ENCODE results near the gene CDH23. TPM values are rescaled to one million over a fixed set of nuclear protein-coding genes. Genes with fewer than 3 reads are reported as not detected.

Gene CDH23
- polyA plus RNA-seq, 2 donors: 1.6 to 3.2 TPM

DNA sequence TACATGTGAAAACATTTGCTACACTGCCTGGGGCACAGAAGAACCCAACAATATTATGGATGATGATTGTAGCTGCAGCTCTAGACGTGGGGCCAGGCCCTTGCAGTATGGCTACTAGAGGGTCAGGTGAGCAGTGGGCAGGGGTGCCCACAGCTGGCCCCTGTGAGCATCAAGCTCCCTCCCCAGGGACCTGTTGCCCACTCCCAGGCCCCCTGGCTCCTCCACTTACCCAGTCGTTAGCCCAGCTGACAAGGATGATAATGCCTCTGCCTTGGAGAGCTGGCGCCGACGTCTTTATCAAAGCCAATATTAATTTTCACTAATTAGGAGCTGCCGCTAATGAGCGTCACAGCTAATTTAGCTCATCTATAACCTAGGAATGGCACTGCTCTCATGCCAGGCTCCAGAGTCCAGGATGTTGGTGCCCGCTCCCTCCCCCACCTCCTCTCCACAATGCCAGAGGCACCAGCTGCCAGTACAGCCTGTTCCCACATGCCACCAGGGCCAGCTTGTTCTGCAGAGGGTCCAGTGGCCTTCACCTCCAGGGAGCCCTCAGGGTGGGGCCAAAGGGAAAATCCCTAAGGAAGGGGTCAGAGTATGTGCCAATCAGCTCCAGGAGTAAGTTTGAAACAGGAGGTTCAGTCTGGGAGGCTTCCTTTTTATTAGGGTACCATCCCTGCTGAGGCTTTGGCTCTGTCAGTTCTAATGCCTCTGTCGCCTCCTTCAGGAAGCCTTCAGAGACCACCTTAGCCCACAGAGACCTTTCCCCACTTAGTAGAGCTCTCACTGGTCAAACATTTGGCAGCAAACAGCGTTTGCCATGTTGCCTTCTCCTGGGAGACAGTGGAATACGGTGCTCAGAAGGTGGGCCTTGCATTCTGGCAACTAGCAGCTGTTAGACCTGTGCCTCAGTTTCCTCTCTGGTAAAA, 77.2 kb downstream of the CDH23 start:
- peaks cover 0 to 6% of the 10 kb centered on the region in 2 donors for H3K4me1 ChIP-seq (ENCODE audit: control insufficient read depth in 2 of 2, insufficient read depth in 2 of 2, low read length in 1 of 2)
- peaks cover 0 to 2% of the 10 kb centered on the region in 2 donors for H3K9me3 ChIP-seq (ENCODE audit: control insufficient read depth in 2 of 2, insufficient read depth in 1 of 2, low read depth in 1 of 2, low read length in 1 of 2)
- no peaks in the 10 kb centered on the region for H3K36me3 ChIP-seq (ENCODE audit: control insufficient read depth in 2 of 2, insufficient read depth in 2 of 2, low read length in 1 of 2)
- WGBS, 2 donors: 79 to 90% methylated on average over 11 of the region's 11 CpGs
- H3K27ac ChIP-seq (ENCODE audit: low read depth in 2 of 2, low read length in 1 of 2): no peak overlapping the region
- no peaks in the 10 kb centered on the region for H3K27me3 ChIP-seq (ENCODE audit: control insufficient read depth in 1 of 2, insufficient read depth in 2 of 2, low read length in 2 of 2)
- H3K4me3 ChIP-seq (ENCODE audit: low read depth in 1 of 2, low read length in 2 of 2): no peak overlapping the region

DNA sequence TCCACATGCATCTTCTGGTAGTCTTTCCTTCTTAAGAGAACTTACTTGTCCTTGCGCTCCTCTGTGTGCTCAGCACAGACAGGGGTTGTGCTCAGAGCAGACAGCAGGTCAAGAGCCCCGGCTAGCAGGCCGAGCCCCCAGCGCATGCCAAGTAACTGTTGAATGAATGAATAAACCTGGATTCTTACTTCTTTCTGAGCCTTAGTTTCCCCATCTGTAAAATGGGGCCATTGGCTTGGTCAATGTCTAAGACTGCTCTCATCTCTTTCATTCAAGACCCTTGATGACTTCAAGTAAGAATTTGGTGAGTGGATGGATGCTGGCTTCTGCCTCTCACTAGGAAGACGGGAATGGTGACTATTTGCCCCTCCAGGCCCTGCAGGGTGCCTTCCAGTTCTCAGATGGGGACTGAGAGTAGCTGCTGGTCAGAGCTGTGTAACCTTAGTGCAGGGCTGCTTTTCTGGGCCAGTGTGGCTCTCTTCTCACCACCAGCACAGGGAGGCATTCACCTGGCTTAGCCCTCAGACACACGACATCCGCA, 78.1 kb downstream of the CDH23 start:
- H3K27me3 ChIP-seq (ENCODE audit: control insufficient read depth in 1 of 2, insufficient read depth in 2 of 2, low read length in 2 of 2): no peaks in the 10 kb centered on the region
- 87 to 88% methylated on average over 7 of the region's 7 CpGs for WGBS, 2 donors
- H3K9me3 ChIP-seq (ENCODE audit: control insufficient read depth in 2 of 2, insufficient read depth in 1 of 2, low read depth in 1 of 2, low read length in 1 of 2): peaks cover 0 to 2% of the 10 kb centered on the region in 2 donors
- H3K27ac ChIP-seq (ENCODE audit: low read depth in 2 of 2, low read length in 1 of 2): no peak overlapping the region
- H3K36me3 ChIP-seq (ENCODE audit: control insufficient read depth in 2 of 2, insufficient read depth in 2 of 2, low read length in 1 of 2): no peaks in the 10 kb centered on the region
- no peak overlapping the region for H3K4me3 ChIP-seq (ENCODE audit: low read depth in 1 of 2, low read length in 2 of 2)
- H3K4me1 ChIP-seq (ENCODE audit: control insufficient read depth in 2 of 2, insufficient read depth in 2 of 2, low read length in 1 of 2): peaks cover 0 to 6% of the 10 kb centered on the region in 2 donors

GRCh38 chr10:71475243-71475871, 78.6 kb downstream of the CDH23 start:
- Histone ChIP-seq H3K36me3 (ENCODE audit: control insufficient read depth in 2 of 2, insufficient read depth in 2 of 2, low read length in 1 of 2) (no peaks in the 10 kb centered on the region), H3K27me3 (ENCODE audit: control insufficient read depth in 1 of 2, insufficient read depth in 2 of 2, low read length in 2 of 2) (no peaks in the 10 kb centered on the region)

GRCh38 chr10:71476228-71477011, 79.7 kb downstream of the CDH23 start:
- H3K36me3 ChIP-seq (ENCODE audit: control insufficient read depth in 2 of 2, insufficient read depth in 2 of 2, low read length in 1 of 2): no peaks in the 10 kb centered on the region
- no peaks in the 10 kb centered on the region for H3K27me3 ChIP-seq (ENCODE audit: control insufficient read depth in 1 of 2, insufficient read depth in 2 of 2, low read length in 2 of 2)
- H3K4me3 ChIP-seq (ENCODE audit: low read depth in 1 of 2, low read length in 2 of 2): no peak overlapping the region
- WGBS, 2 donors: 49 to 52% methylated on average over 9 of the region's 9 CpGs
- H3K9me3 ChIP-seq (ENCODE audit: control insufficient read depth in 2 of 2, insufficient read depth in 1 of 2, low read depth in 1 of 2, low read length in 1 of 2): peaks cover 0 to 2% of the 10 kb centered on the region in 2 donors
- H3K4me1 ChIP-seq (ENCODE audit: control insufficient read depth in 2 of 2, insufficient read depth in 2 of 2, low read length in 1 of 2): peaks cover 0 to 6% of the 10 kb centered on the region in 2 donors
- H3K27ac ChIP-seq (ENCODE audit: low read depth in 2 of 2, low read length in 1 of 2): no peak overlapping the region

More at GRCh38 chr10:71475243-71475871, 78.6 kb downstream of the CDH23 start:
- Histone ChIP-seq H3K9me3 (ENCODE audit: control insufficient read depth in 2 of 2, insufficient read depth in 1 of 2, low read depth in 1 of 2, low read length in 1 of 2) (peaks cover 0 to 2% of the 10 kb centered on the region in 2 donors), H3K4me3 (ENCODE audit: low read depth in 1 of 2, low read length in 2 of 2) (no peak overlapping the region), H3K4me1 (ENCODE audit: control insufficient read depth in 2 of 2, insufficient read depth in 2 of 2, low read length in 1 of 2) (peaks cover 0 to 6% of the 10 kb centered on the region in 2 donors), H3K27ac (ENCODE audit: low read depth in 2 of 2, low read length in 1 of 2) (no peak overlapping the region)
- WGBS, 2 donors: 60 to 70% methylated on average over 13 of the region's 13 CpGs

GRCh38 chr10:71478173-71478572, 81.5 kb downstream of the CDH23 start:
- 72 to 77% methylated on average over 3 of the region's 3 CpGs for WGBS, 2 donors
- no peaks in the 10 kb centered on the region for H3K27me3 ChIP-seq (ENCODE audit: control insufficient read depth in 1 of 2, insufficient read depth in 2 of 2, low read length in 2 of 2)

DNA sequence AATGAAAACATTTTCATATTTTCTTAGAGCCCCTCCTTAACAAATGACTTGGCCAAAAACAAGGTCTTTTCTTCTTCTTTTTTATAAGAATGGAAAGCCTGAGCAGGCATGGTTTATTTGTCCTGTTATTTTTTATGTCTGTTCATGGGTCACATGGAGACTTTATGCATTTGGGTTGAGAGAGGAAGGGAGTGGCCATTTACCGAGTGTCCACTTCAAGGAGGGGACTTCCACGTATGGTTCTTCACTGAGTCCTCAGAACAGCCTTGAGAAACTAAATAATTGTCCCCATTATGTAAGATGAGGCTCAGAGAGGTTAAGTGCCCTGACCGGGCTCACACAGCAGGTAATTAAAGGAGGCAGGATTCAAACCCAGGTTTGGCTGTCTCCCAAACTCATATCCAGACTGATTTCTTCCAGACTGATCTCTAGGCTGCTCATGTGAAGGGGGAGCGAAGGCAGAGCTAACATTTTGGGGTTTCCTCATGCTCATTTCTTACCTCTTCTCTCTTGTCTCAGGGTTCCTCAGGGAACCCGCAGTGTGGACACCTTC, 82.2 kb downstream of the CDH23 start:
- Histone ChIP-seq H3K36me3 (ENCODE audit: control insufficient read depth in 2 of 2, insufficient read depth in 2 of 2, low read length in 1 of 2) (no peaks in the 10 kb centered on the region), H3K27me3 (ENCODE audit: control insufficient read depth in 1 of 2, insufficient read depth in 2 of 2, low read length in 2 of 2) (no peaks in the 10 kb centered on the region), H3K9me3 (ENCODE audit: control insufficient read depth in 2 of 2, insufficient read depth in 1 of 2, low read depth in 1 of 2, low read length in 1 of 2) (peaks cover 0 to 2% of the 10 kb centered on the region in 2 donors), H3K4me1 (ENCODE audit: control insufficient read depth in 2 of 2, insufficient read depth in 2 of 2, low read length in 1 of 2) (peaks cover 0 to 4% of the 10 kb centered on the region in 2 donors), H3K27ac (ENCODE audit: low read depth in 2 of 2, low read length in 1 of 2) (no peak overlapping the region), H3K4me3 (ENCODE audit: low read depth in 1 of 2, low read length in 2 of 2) (no peak overlapping the region)
- WGBS, 2 donors: 82 to 89% methylated on average over 5 of the region's 5 CpGs

More at GRCh38 chr10:71478173-71478572, 81.5 kb downstream of the CDH23 start:
- no peaks in the 10 kb centered on the region for H3K36me3 ChIP-seq (ENCODE audit: control insufficient read depth in 2 of 2, insufficient read depth in 2 of 2, low read length in 1 of 2)
- H3K4me3 ChIP-seq (ENCODE audit: low read depth in 1 of 2, low read length in 2 of 2): no peak overlapping the region
- H3K27ac ChIP-seq (ENCODE audit: low read depth in 2 of 2, low read length in 1 of 2): no peak overlapping the region
- H3K9me3 ChIP-seq (ENCODE audit: control insufficient read depth in 2 of 2, insufficient read depth in 1 of 2, low read depth in 1 of 2, low read length in 1 of 2): peaks cover 0 to 2% of the 10 kb centered on the region in 2 donors
- peaks cover 0 to 4% of the 10 kb centered on the region in 2 donors for H3K4me1 ChIP-seq (ENCODE audit: control insufficient read depth in 2 of 2, insufficient read depth in 2 of 2, low read length in 1 of 2)

DNA sequence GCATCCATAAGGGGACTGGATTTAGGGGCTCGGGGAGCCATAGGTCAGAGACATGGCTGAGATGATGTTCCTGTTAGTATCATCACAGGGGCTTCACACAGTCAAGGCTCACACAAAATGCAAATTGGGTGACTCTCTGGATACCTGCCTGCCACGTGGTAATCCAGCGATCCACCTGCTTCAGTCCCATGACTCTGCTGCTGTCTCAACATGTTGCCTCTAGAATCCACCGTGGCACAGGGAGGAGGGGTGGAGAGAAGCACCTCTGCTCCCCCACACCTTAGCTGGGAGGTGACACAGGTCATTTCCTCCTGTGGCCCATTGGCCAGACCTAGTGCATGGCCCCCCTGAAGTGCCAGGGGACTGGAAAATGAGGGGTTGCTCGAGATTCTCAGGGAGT, 83.1 kb downstream of the CDH23 start:
- Histone ChIP-seq H3K27me3 (ENCODE audit: control insufficient read depth in 1 of 2, insufficient read depth in 2 of 2, low read length in 2 of 2) (no peaks in the 10 kb centered on the region), H3K4me1 (ENCODE audit: control insufficient read depth in 2 of 2, insufficient read depth in 2 of 2, low read length in 1 of 2) (peaks cover 0 to 4% of the 10 kb centered on the region in 2 donors), H3K36me3 (ENCODE audit: control insufficient read depth in 2 of 2, insufficient read depth in 2 of 2, low read length in 1 of 2) (no peaks in the 10 kb centered on the region), H3K27ac (ENCODE audit: low read depth in 2 of 2, low read length in 1 of 2) (no peak overlapping the region), H3K9me3 (ENCODE audit: control insufficient read depth in 2 of 2, insufficient read depth in 1 of 2, low read depth in 1 of 2, low read length in 1 of 2) (peaks cover 0 to 2% of the 10 kb centered on the region in 2 donors), H3K4me3 (ENCODE audit: low read depth in 1 of 2, low read length in 2 of 2) (no peak overlapping the region)
- WGBS, 2 donors: 49 to 66% methylated on average over 5 of the region's 5 CpGs

- H3K4me1 ChIP-seq (ENCODE audit: control insufficient read depth in 2 of 2, insufficient read depth in 2 of 2, low read length in 1 of 2): peaks cover 0 to 4% of the 10 kb centered on the region in 2 donors
- H3K27me3 ChIP-seq (ENCODE audit: control insufficient read depth in 1 of 2, insufficient read depth in 2 of 2, low read length in 2 of 2): no peaks in the 10 kb centered on the region
- no peaks in the 10 kb centered on the region for H3K36me3 ChIP-seq (ENCODE audit: control insufficient read depth in 2 of 2, insufficient read depth in 2 of 2, low read length in 1 of 2)
- H3K9me3 ChIP-seq (ENCODE audit: control insufficient read depth in 2 of 2, insufficient read depth in 1 of 2, low read depth in 1 of 2, low read length in 1 of 2): peaks cover 0 to 2% of the 10 kb centered on the region in 2 donors
- H3K4me3 ChIP-seq (ENCODE audit: low read depth in 1 of 2, low read length in 2 of 2): no peak overlapping the region
- no peak overlapping the region for H3K27ac ChIP-seq (ENCODE audit: low read depth in 2 of 2, low read length in 1 of 2)
- WGBS, 2 donors: 84 to 92% methylated on average over 5 of the region's 5 CpGs
Measured at GRCh38 chr10:71480662-71481061, 83.9 kb downstream of the CDH23 start.

All from esophagus (tissue), 2 donors.